CD4-positive, alpha-beta memory T cell (primary cell): ENCODE data around the gene HCAR3. TPM values are rescaled to one million over a fixed set of nuclear protein-coding genes. Genes with fewer than 3 reads are reported as not detected.
"Not testable (repeated sequence)": the region's sequence is repeated elsewhere in the genome, so short reads cannot be mapped to it uniquely, and the experiment has no call there.

Experiments used
- CTCF ChIA-PET: fragments of 350-600 bp; sonication (Branson Sonifier 250); formaldehyde crosslinking; loops from one replicate; lab custom pipeline; 2021; ENCODE audit warnings: inconsistent platforms; ENCODE audit not compliant: partially characterized antibody; lab: Charles Lee
- POLR2A ChIA-PET: fragments of 350-600 bp; sonication (Branson Sonifier 250); formaldehyde crosslinking; loops from one replicate; lab custom pipeline; 2021; ENCODE audit not compliant: partially characterized antibody; lab: Charles Lee
- DNase-seq, 5 donors: peaks; one replicate each; pipeline versions ENCODE4 v3.0.0 to v3.0.0-alpha.2; 2020 to 2022; ENCODE audit warnings: mixed read lengths in 1 of 5
- H3K27ac ChIP-seq: one replicate; pipeline ENCODE4 v1.7.0; 2013; ENCODE audit warnings: low read depth, low read length
- H3K27me3 ChIP-seq: 2 replicates; pipeline ENCODE4 v1.7.0; 2013; ENCODE audit warnings: mild to moderate bottlenecking, low read length, moderate library complexity; ENCODE audit not compliant: insufficient read depth
- H3K36me3 ChIP-seq: 2 replicates; pipeline ENCODE4 v1.7.0; 2013; ENCODE audit warnings: mild to moderate bottlenecking, low read length, moderate library complexity; ENCODE audit not compliant: insufficient read depth
- H3K4me1 ChIP-seq: 2 replicates; pipeline ENCODE4 v1.7.0; 2013; ENCODE audit warnings: mild to moderate bottlenecking, low read length, moderate library complexity; ENCODE audit not compliant: insufficient read depth
- H3K4me3 ChIP-seq, 2 donors: one replicate each; pipeline ENCODE4 v1.7.0; 2013; ENCODE audit warnings: low read length in 2 of 2, mild to moderate bottlenecking in 1 of 2
- H3K9me3 ChIP-seq, 2 donors: one replicate each; pipeline ENCODE4 v1.7.0; 2013; ENCODE audit warnings: low read length in 2 of 2, control low read depth in 1 of 2; ENCODE audit not compliant: control insufficient read depth in 1 of 2
- H3K27ac Mint-ChIP-seq, 7 donors: one replicate each; pipeline ENCODE4 v1.8.0; 2020 to 2021; ENCODE audit warnings: mixed read lengths in 7 of 7, mild to moderate bottlenecking in 6 of 7, inconsistent platforms in 3 of 7, moderate library complexity in 3 of 7
- H3K27me3 Mint-ChIP-seq, 2 donors: one replicate each; pipeline ENCODE4 v1.8.0; 2020 to 2021; ENCODE audit warnings: mixed read lengths in 2 of 2
- H3K36me3 Mint-ChIP-seq, 2 donors: one replicate each; pipeline ENCODE4 v1.8.0; 2020 to 2021; ENCODE audit warnings: mixed read lengths in 2 of 2, inconsistent platforms in 1 of 2, mild to moderate bottlenecking in 1 of 2
- H3K4me1 Mint-ChIP-seq, 4 donors: one replicate each; pipeline ENCODE4 v1.8.0; 2020 to 2021; ENCODE audit warnings: mixed read lengths in 4 of 4, mild to moderate bottlenecking in 1 of 4
- H3K4me3 Mint-ChIP-seq, 8 donors: one replicate each; pipeline ENCODE4 v1.8.0; 2020 to 2021; ENCODE audit warnings: mixed read lengths in 8 of 8, mild to moderate bottlenecking in 7 of 8, moderate library complexity in 6 of 8, inconsistent platforms in 3 of 8
- H3K9me3 Mint-ChIP-seq, 8 donors: one replicate each; pipeline ENCODE4 v1.8.0; 2020 to 2021; ENCODE audit warnings: mixed read lengths in 8 of 8, mild to moderate bottlenecking in 5 of 8, inconsistent platforms in 3 of 8, moderate library complexity in 1 of 8
- intact Hi-C: fragments of 100-400 bp; cut with micrococcal nuclease; formaldehyde crosslinking; loops from one replicate; pipeline ENCODE4 v1.15.1; 2023
- polyA plus RNA-seq, 2 donors: library from polyadenylated mRNA; unstranded; fragments of 300-500 nt; fragmentation: Illumina TruSeq; gene quantifications; one replicate each; pipeline ENCODE4 v1.2.3, GENCODE V29; 2021
- total RNA-seq, 2 experiments: library from RNA; stranded (reverse); gene quantifications; one replicate each; pipeline ENCODE4 v1.2.3, GENCODE V29; 2021

Gene HCAR3
- total and polyA plus RNA-seq, 4 experiments from 2014 or later = not detected

GRCh38 chr12:122702890-122703611 lies 13.6 kb downstream of the HCAR3 start, which contains the start of gene HCAR2:
HCAR2 (minus strand) TSS chr12:122703357; CDS start chr12:122703283, 74 bp downstream.
- H3K4me1 ChIP-seq, H3K4me3 ChIP-seq, POLR2A ChIA-PET, H3K27me3 Mint-ChIP-seq, H3K36me3 ChIP-seq, H3K9me3 Mint-ChIP-seq, H3K36me3 Mint-ChIP-seq, H3K9me3 ChIP-seq, CTCF ChIA-PET, H3K27ac ChIP-seq, DNase-seq, H3K4me3 Mint-ChIP-seq, H3K27ac Mint-ChIP-seq, H3K4me1 Mint-ChIP-seq, H3K27me3 ChIP-seq, intact Hi-C loops: not testable (repeated sequence)

GRCh38 chr12:122701481-122701880 lies 15.1 kb downstream of the HCAR3 start:
- H3K27me3 Mint-ChIP-seq, H3K27ac ChIP-seq, CTCF ChIA-PET, POLR2A ChIA-PET, H3K4me3 ChIP-seq, DNase-seq, H3K4me1 ChIP-seq, intact Hi-C loops, H3K36me3 ChIP-seq, H3K4me3 Mint-ChIP-seq, H3K9me3 ChIP-seq, H3K27me3 ChIP-seq, H3K36me3 Mint-ChIP-seq, H3K9me3 Mint-ChIP-seq, H3K4me1 Mint-ChIP-seq: not testable (repeated sequence)
- peak overlapping the region in 1 of 7 donors; percentile 4 for H3K27ac Mint-ChIP-seq

GRCh38 chr12:122700038-122700710 lies 16.4 kb downstream of the HCAR3 start:
- intact Hi-C loops, H3K4me3 ChIP-seq, H3K9me3 Mint-ChIP-seq, H3K9me3 ChIP-seq, POLR2A ChIA-PET, H3K27ac Mint-ChIP-seq, H3K27me3 Mint-ChIP-seq, H3K4me3 Mint-ChIP-seq, H3K27ac ChIP-seq, CTCF ChIA-PET, H3K36me3 ChIP-seq, H3K4me1 Mint-ChIP-seq, DNase-seq, H3K36me3 Mint-ChIP-seq, H3K4me1 ChIP-seq, H3K27me3 ChIP-seq: not testable (repeated sequence)

GRCh38 chr12:122696922-122697321 lies 19.7 kb downstream of the HCAR3 start:
- H3K9me3 Mint-ChIP-seq, H3K9me3 ChIP-seq, H3K4me3 ChIP-seq, DNase-seq, H3K27ac ChIP-seq, H3K27me3 ChIP-seq, H3K27ac Mint-ChIP-seq, CTCF ChIA-PET, H3K4me1 Mint-ChIP-seq, intact Hi-C loops, H3K4me3 Mint-ChIP-seq, H3K36me3 ChIP-seq, POLR2A ChIA-PET, H3K27me3 Mint-ChIP-seq, H3K4me1 ChIP-seq, H3K36me3 Mint-ChIP-seq: not testable (repeated sequence)

GRCh38 chr12:122691566-122691965 lies 25.0 kb downstream of the HCAR3 start:
- Mint-ChIP-seq H3K9me3 (no peaks in the 10 kb centered on the region), H3K27ac (peak overlapping the region in 1 of 7 donors; percentile 51), H3K4me1 (peaks cover 0 to 4% (median 4%) of the 10 kb centered on the region in 4 donors), H3K36me3 (no peaks in the 10 kb centered on the region), H3K4me3 (peak overlapping the region in 6 of 8 donors; percentile 8 to 67 (median 36)), H3K27me3 (peaks cover 0 to 1% of the 10 kb centered on the region in 2 donors)
- H3K4me1 ChIP-seq = no peaks in the 10 kb centered on the region
- no peak for DNase-seq
- intact Hi-C loops = no loop called here
- no peaks in the 10 kb centered on the region for H3K27me3 ChIP-seq
- no peak overlapping the region for H3K4me3 ChIP-seq
- CTCF ChIA-PET = interaction anchor here (0.6 kb wide), 1 partner anchor 109 kb away, joined by 3 read pairs; no protein-coding TSS in a partner anchor
- H3K9me3 ChIP-seq = no peaks in the 10 kb centered on the region
- H3K27ac ChIP-seq = no peak overlapping the region
- no peaks in the 10 kb centered on the region for H3K36me3 ChIP-seq
- POLR2A ChIA-PET = no interaction called here

- DNase-seq = no peak
- peaks cover 0 to 1% of the 10 kb centered on the region in 2 donors for H3K27me3 Mint-ChIP-seq
- no peaks in the 10 kb centered on the region for H3K9me3 ChIP-seq
- no peak overlapping the region for H3K27ac ChIP-seq
- CTCF ChIA-PET = no interaction called here
- peaks cover 0 to 5% (median 4%) of the 10 kb centered on the region in 4 donors for H3K4me1 Mint-ChIP-seq
- no peak overlapping the region for H3K4me3 Mint-ChIP-seq
- no peaks in the 10 kb centered on the region for H3K36me3 ChIP-seq
- POLR2A ChIA-PET = no interaction called here
- no peaks in the 10 kb centered on the region for H3K36me3 Mint-ChIP-seq
- H3K27me3 ChIP-seq = no peaks in the 10 kb centered on the region
- H3K4me1 ChIP-seq = no peaks in the 10 kb centered on the region
- no peak overlapping the region for H3K27ac Mint-ChIP-seq
- no peaks in the 10 kb centered on the region for H3K9me3 Mint-ChIP-seq
- intact Hi-C loops = no loop called here
- no peak overlapping the region for H3K4me3 ChIP-seq
These were observed 28.3 kb downstream of the HCAR3 start for GRCh38 chr12:122688291-122688690.

- H3K9me3 Mint-ChIP-seq = no peaks in the 10 kb centered on the region
These were observed 29.5 kb downstream of the HCAR3 start for GRCh38 chr12:122687086-122687485.

More at GRCh38 chr12:122687086-122687485, 29.5 kb downstream of the HCAR3 start:
- Mint-ChIP-seq H3K36me3 (no peaks in the 10 kb centered on the region), H3K4me3 (no peak overlapping the region), H3K27ac (no peak overlapping the region), H3K27me3 (peaks cover 1% of the 10 kb centered on the region in 2 donors), H3K4me1 (peaks cover 0 to 5% (median 4%) of the 10 kb centered on the region in 4 donors)
- no peak for DNase-seq
- Histone ChIP-seq H3K27me3 (no peaks in the 10 kb centered on the region), H3K9me3 (no peaks in the 10 kb centered on the region), H3K4me1 (no peaks in the 10 kb centered on the region), H3K36me3 (no peaks in the 10 kb centered on the region), H3K4me3 (no peak overlapping the region), H3K27ac (no peak overlapping the region)
- POLR2A ChIA-PET = no interaction called here
- intact Hi-C loops = no loop called here
- CTCF ChIA-PET = no interaction called here
